ENCODE measurements around the gene EBI3. TPM values are rescaled to one million over a fixed set of nuclear protein-coding genes. Genes with fewer than 3 reads are reported as not detected.
"Not testable (repeated sequence)": the region's sequence is repeated elsewhere in the genome, so short reads cannot be mapped to it uniquely, and the experiment has no call there.

The EBI3 gene
- total RNA-seq, 5 donors from 2014 or later (not counting 1 experiment from before 2014, with no cell fraction given): 0.38 to 0.92 (median 0.79) TPM; not detected in 2

DNA sequence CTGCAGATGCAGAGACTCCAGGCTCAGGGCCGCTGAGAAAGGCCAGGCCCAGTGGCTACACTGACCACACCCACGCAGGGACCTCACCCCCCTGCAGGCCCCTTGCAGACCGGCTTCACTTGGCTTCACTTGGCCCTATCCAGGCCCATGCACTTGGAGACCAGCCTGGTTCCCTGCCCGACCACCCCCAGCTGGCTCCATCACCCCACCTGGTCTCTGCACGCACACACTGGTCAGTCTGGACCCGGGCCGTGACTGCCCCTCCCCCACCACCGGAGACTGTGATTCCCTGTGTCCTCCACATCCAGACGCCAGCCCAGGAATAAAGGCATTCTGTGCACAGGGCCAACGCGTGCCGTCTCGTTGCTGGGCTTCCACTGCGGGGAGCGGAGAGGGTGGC lies 4.9 kb upstream of the EBI3 start:
- no peaks in the 10 kb centered on the region for H3K9me3 ChIP-seq
- no peak overlapping the region for H3K27ac Mint-ChIP-seq
- ATAC-seq (replicated peaks in 1 of 4) (no peak), DNase-seq (no peak)
- H3K36me3 Mint-ChIP-seq: no peaks in the 10 kb centered on the region
- WGBS (ENCODE audit: insufficient coverage): 94% methylated on average over 5 of the region's 15 CpGs
- H3K4me3 Mint-ChIP-seq: no peak overlapping the region
- H3K4me1 Mint-ChIP-seq: peaks cover 0 to 2% (median 0%) of the 10 kb centered on the region in 3 donors
- H3K27me3 Mint-ChIP-seq: peaks cover 3 to 5% of the 10 kb centered on the region in 2 donors
- H3K27me3 ChIP-seq (replicated peaks in 1 of 2; ENCODE audit: control insufficient read depth in 2 of 2, extremely low read depth in 1 of 2, insufficient read depth in 2 of 2, low read length in 1 of 2): peaks cover under 1 to 16% of the 10 kb centered on the region in 2 experiments
- peaks cover 0 to 5% of the 10 kb centered on the region in 2 experiments for H3K4me1 ChIP-seq (ENCODE audit: control insufficient read depth in 1 of 2, extremely low read depth in 1 of 2, insufficient read depth in 2 of 2, low read length in 2 of 2)
- no peaks in the 10 kb centered on the region for H3K9me3 Mint-ChIP-seq
- no peaks in the 10 kb centered on the region for H3K36me3 ChIP-seq (ENCODE audit: control insufficient read depth in 2 of 2, extremely low read depth in 1 of 2, insufficient read depth in 1 of 2, low read length in 1 of 2)
- H3K27ac ChIP-seq (ENCODE audit: low read length): no peak overlapping the region
- ChIA-PET CTCF (no interaction called here), POLR2A (no interaction called here)
- H3K4me3 ChIP-seq (ENCODE audit: control insufficient read depth in 1 of 2, extremely low read depth in 1 of 2, low read length in 1 of 2): no peak overlapping the region

GRCh38 chr19:4225885-4226284 lies 3.4 kb upstream of the EBI3 start:
- POLR2A ChIA-PET: no interaction called here
- H3K4me3 Mint-ChIP-seq: no peak overlapping the region
- 70% methylated on average over 2 of the region's 8 CpGs for WGBS (ENCODE audit: insufficient coverage)

DNA sequence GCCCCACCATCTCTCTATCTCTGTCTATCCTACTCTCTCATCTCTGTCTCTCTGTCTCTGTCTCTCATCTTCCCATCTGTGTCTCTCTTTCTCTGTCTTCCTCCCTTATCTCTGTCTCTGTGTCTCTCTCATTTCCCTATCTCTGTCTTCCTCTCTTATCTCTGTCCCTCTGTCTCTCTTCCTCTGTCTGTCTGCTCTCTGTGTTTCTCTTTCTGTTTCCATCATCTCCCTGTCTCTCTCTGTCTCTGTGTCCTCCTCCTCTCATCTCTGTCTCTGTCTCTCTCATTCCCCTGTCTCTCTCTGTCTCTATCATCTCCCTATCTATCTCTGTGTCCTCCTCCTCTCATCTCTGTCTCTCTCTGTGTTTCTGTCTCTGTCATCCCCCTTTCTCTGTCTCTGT lies 1.6 kb upstream of the EBI3 start:
- H3K9me3 ChIP-seq: no peaks in the 10 kb centered on the region
- H3K9me3 Mint-ChIP-seq: no peaks in the 10 kb centered on the region
- H3K27ac Mint-ChIP-seq: no peak overlapping the region
- H3K27ac ChIP-seq (ENCODE audit: low read length): no peak overlapping the region
- POLR2A ChIA-PET: no interaction called here
- no peaks in the 10 kb centered on the region for H3K36me3 Mint-ChIP-seq
- DNase-seq: no peak
- no peak overlapping the region for H3K4me3 Mint-ChIP-seq
- peaks cover 3 to 46% of the 10 kb centered on the region in 2 experiments for H3K27me3 ChIP-seq (replicated peaks in 1 of 2; ENCODE audit: control insufficient read depth in 2 of 2, extremely low read depth in 1 of 2, insufficient read depth in 2 of 2, low read length in 1 of 2)
- H3K27me3 Mint-ChIP-seq: peaks cover 5 to 20% of the 10 kb centered on the region in 2 donors
- H3K36me3 ChIP-seq (ENCODE audit: control insufficient read depth in 2 of 2, extremely low read depth in 1 of 2, insufficient read depth in 1 of 2, low read length in 1 of 2): no peaks in the 10 kb centered on the region
- CTCF ChIA-PET: no interaction called here
- H3K4me3 ChIP-seq (ENCODE audit: control insufficient read depth in 1 of 2, extremely low read depth in 1 of 2, low read length in 1 of 2): no peak overlapping the region
- peaks cover 0 to 3% (median 0%) of the 10 kb centered on the region in 3 donors for H3K4me1 Mint-ChIP-seq
- ATAC-seq (replicated peaks in 1 of 4): no peak
- peaks cover 0 to 8% of the 10 kb centered on the region in 2 experiments for H3K4me1 ChIP-seq (ENCODE audit: control insufficient read depth in 1 of 2, extremely low read depth in 1 of 2, insufficient read depth in 2 of 2, low read length in 2 of 2)

More at GRCh38 chr19:4225885-4226284, 3.4 kb upstream of the EBI3 start:
- peaks cover 0 to 8% of the 10 kb centered on the region in 2 experiments for H3K4me1 ChIP-seq (ENCODE audit: control insufficient read depth in 1 of 2, extremely low read depth in 1 of 2, insufficient read depth in 2 of 2, low read length in 2 of 2)
- no peaks in the 10 kb centered on the region for H3K36me3 Mint-ChIP-seq
- DNase-seq: no peak
- peaks cover 0 to 3% (median 0%) of the 10 kb centered on the region in 3 donors for H3K4me1 Mint-ChIP-seq
- no peak for ATAC-seq (replicated peaks in 1 of 4)
- H3K9me3 ChIP-seq: no peaks in the 10 kb centered on the region
- CTCF ChIA-PET: no interaction called here
- H3K27me3 Mint-ChIP-seq: peaks cover 5 to 11% of the 10 kb centered on the region in 2 donors
- H3K4me3 ChIP-seq (ENCODE audit: control insufficient read depth in 1 of 2, extremely low read depth in 1 of 2, low read length in 1 of 2): no peak overlapping the region
- no peaks in the 10 kb centered on the region for H3K9me3 Mint-ChIP-seq
- H3K27ac ChIP-seq (ENCODE audit: low read length): no peak overlapping the region
- H3K27ac Mint-ChIP-seq: no peak overlapping the region
- H3K27me3 ChIP-seq (replicated peaks in 1 of 2; ENCODE audit: control insufficient read depth in 2 of 2, extremely low read depth in 1 of 2, insufficient read depth in 2 of 2, low read length in 1 of 2): peaks cover 3 to 31% of the 10 kb centered on the region in 2 experiments
- H3K36me3 ChIP-seq (ENCODE audit: control insufficient read depth in 2 of 2, extremely low read depth in 1 of 2, insufficient read depth in 1 of 2, low read length in 1 of 2): no peaks in the 10 kb centered on the region

- ChIA-PET CTCF (no interaction called here), POLR2A (no interaction called here)
- Mint-ChIP-seq H3K27me3 (peaks cover 11 to 26% of the 10 kb centered on the region in 2 donors), H3K27ac (no peak overlapping the region), H3K9me3 (no peaks in the 10 kb centered on the region), H3K4me3 (no peak overlapping the region), H3K4me1 (peaks cover 0 to 3% (median 0%) of the 10 kb centered on the region in 3 donors), H3K36me3 (no peaks in the 10 kb centered on the region)
- H3K9me3 ChIP-seq: no peaks in the 10 kb centered on the region
- peaks cover 3 to 56% of the 10 kb centered on the region in 2 experiments for H3K27me3 ChIP-seq (replicated peaks in 1 of 2; ENCODE audit: control insufficient read depth in 2 of 2, extremely low read depth in 1 of 2, insufficient read depth in 2 of 2, low read length in 1 of 2)
- no peaks in the 10 kb centered on the region for H3K36me3 ChIP-seq (ENCODE audit: control insufficient read depth in 2 of 2, extremely low read depth in 1 of 2, insufficient read depth in 1 of 2, low read length in 1 of 2)
- 59% methylated on average over 2 of the region's 2 CpGs for WGBS (ENCODE audit: insufficient coverage)
- no peak for DNase-seq
- H3K4me1 ChIP-seq (ENCODE audit: control insufficient read depth in 1 of 2, extremely low read depth in 1 of 2, insufficient read depth in 2 of 2, low read length in 2 of 2): peaks cover 0 to 8% of the 10 kb centered on the region in 2 experiments
- no peak overlapping the region for H3K27ac ChIP-seq (ENCODE audit: low read length)
- ATAC-seq (replicated peaks in 1 of 4): no peak
- H3K4me3 ChIP-seq (ENCODE audit: control insufficient read depth in 1 of 2, extremely low read depth in 1 of 2, low read length in 1 of 2): no peak overlapping the region
Observed at GRCh38 chr19:4228765-4229178, 551 bp upstream of the EBI3 start.

- H3K36me3 ChIP-seq (ENCODE audit: control insufficient read depth in 2 of 2, extremely low read depth in 1 of 2, insufficient read depth in 1 of 2, low read length in 1 of 2); H3K4me3 Mint-ChIP-seq; H3K4me1 ChIP-seq (ENCODE audit: control insufficient read depth in 1 of 2, extremely low read depth in 1 of 2, insufficient read depth in 2 of 2, low read length in 2 of 2); H3K27ac ChIP-seq (ENCODE audit: low read length); H3K27ac Mint-ChIP-seq; H3K4me1 Mint-ChIP-seq; H3K9me3 ChIP-seq; H3K4me3 ChIP-seq (ENCODE audit: control insufficient read depth in 1 of 2, extremely low read depth in 1 of 2, low read length in 1 of 2); DNase-seq; H3K36me3 Mint-ChIP-seq; H3K9me3 Mint-ChIP-seq; ATAC-seq (replicated peaks in 1 of 4); CTCF ChIA-PET; POLR2A ChIA-PET: not testable (repeated sequence)
- 94% methylated on average over 3 of the region's 6 CpGs for WGBS (ENCODE audit: insufficient coverage)
- peaks cover 15 to 32% of the 10 kb centered on the region in 2 donors for H3K27me3 Mint-ChIP-seq
- H3K27me3 ChIP-seq (replicated peaks in 1 of 2; ENCODE audit: control insufficient read depth in 2 of 2, extremely low read depth in 1 of 2, insufficient read depth in 2 of 2, low read length in 1 of 2): peaks cover 3 to 66% of the 10 kb centered on the region in 2 experiments
Observed at GRCh38 chr19:4230237-4230636, 914 bp downstream of the EBI3 start.

- H3K36me3 Mint-ChIP-seq; H3K4me3 ChIP-seq (ENCODE audit: control insufficient read depth in 1 of 2, extremely low read depth in 1 of 2, low read length in 1 of 2); ATAC-seq (replicated peaks in 1 of 4); H3K4me3 Mint-ChIP-seq; DNase-seq; POLR2A ChIA-PET; H3K4me1 ChIP-seq (ENCODE audit: control insufficient read depth in 1 of 2, extremely low read depth in 1 of 2, insufficient read depth in 2 of 2, low read length in 2 of 2); H3K27ac Mint-ChIP-seq; H3K36me3 ChIP-seq (ENCODE audit: control insufficient read depth in 2 of 2, extremely low read depth in 1 of 2, insufficient read depth in 1 of 2, low read length in 1 of 2); H3K4me1 Mint-ChIP-seq; H3K27ac ChIP-seq (ENCODE audit: low read length); H3K9me3 ChIP-seq; H3K9me3 Mint-ChIP-seq: not testable (repeated sequence)
- WGBS (ENCODE audit: insufficient coverage): 91% methylated on average over 5 of the region's 6 CpGs
- peaks cover 11 to 32% of the 10 kb centered on the region in 2 donors for H3K27me3 Mint-ChIP-seq
- H3K27me3 ChIP-seq (replicated peaks in 1 of 2; ENCODE audit: control insufficient read depth in 2 of 2, extremely low read depth in 1 of 2, insufficient read depth in 2 of 2, low read length in 1 of 2): peaks cover 3 to 70% of the 10 kb centered on the region in 2 experiments
- CTCF ChIA-PET: interaction anchor here in 1 of 2 donors (0.5 to 0.7 kb wide), 2 partner anchors 95 to 233 kb away, joined by 3 to 5 read pairs; no protein-coding TSS in a partner anchor
Observed at GRCh38 chr19:4231521-4231920, 2.2 kb downstream of the EBI3 start.

DNA sequence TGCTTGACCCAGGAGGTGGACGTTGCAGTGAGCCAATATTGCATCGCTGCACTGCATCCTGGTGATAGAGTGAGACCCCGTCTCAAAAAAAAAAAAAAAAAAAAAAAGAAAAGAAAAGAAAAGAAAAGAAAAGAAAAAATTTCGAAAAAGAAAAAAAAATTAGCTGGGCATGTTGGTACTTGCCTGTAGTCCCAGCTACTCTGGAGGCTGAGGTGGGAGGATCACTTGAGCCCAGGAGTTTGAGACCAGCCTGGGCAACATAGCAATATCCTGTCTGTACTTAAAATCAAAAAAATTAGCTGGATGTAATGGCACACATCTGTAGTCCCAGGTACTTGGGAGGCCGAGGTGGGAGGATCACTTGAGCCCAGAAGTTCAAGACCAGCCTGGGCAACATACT lies 2.8 kb downstream of the EBI3 start:
- H3K9me3 Mint-ChIP-seq; H3K27ac Mint-ChIP-seq; POLR2A ChIA-PET; H3K4me3 ChIP-seq (ENCODE audit: control insufficient read depth in 1 of 2, extremely low read depth in 1 of 2, low read length in 1 of 2); H3K27ac ChIP-seq (ENCODE audit: low read length); H3K9me3 ChIP-seq; H3K4me1 Mint-ChIP-seq; H3K36me3 Mint-ChIP-seq; H3K36me3 ChIP-seq (ENCODE audit: control insufficient read depth in 2 of 2, extremely low read depth in 1 of 2, insufficient read depth in 1 of 2, low read length in 1 of 2); ATAC-seq (replicated peaks in 1 of 4); H3K4me1 ChIP-seq (ENCODE audit: control insufficient read depth in 1 of 2, extremely low read depth in 1 of 2, insufficient read depth in 2 of 2, low read length in 2 of 2); DNase-seq; H3K4me3 Mint-ChIP-seq: not testable (repeated sequence)
- peaks cover 10 to 32% of the 10 kb centered on the region in 2 donors for H3K27me3 Mint-ChIP-seq
- H3K27me3 ChIP-seq (replicated peaks in 1 of 2; ENCODE audit: control insufficient read depth in 2 of 2, extremely low read depth in 1 of 2, insufficient read depth in 2 of 2, low read length in 1 of 2): peaks cover 3 to 71% of the 10 kb centered on the region in 2 experiments
- CTCF ChIA-PET: interaction anchor here (0.5 to 0.7 kb wide), 8 partner anchors 15 to 370 kb away, joined by 3 to 9 read pairs (median 4); partner anchors contain the start of gene YJU2 (in 1 of the 2)
- no CpG with 5 or more reads among the region's 5 CpGs for WGBS (ENCODE audit: insufficient coverage)
